Left ventricle myocardium superior (tissue), 1 donor: ENCODE results near the gene RDH8. TPM values are rescaled to one million over a fixed set of nuclear protein-coding genes. Genes with fewer than 3 reads are reported as not detected.

Experiments
- ATAC-seq: fragments of 200-7000 bp; cut with Tn5 transposase; one replicate; pipeline ENCODE4 v1.9.1; 2020; ENCODE audit warnings: mild to moderate bottlenecking, moderate library complexity
- DNase-seq: peaks from one replicate; pipeline ENCODE4 v3.0.0-alpha.2; 2020
- intact Hi-C: fragments of 100-400 bp; cut with micrococcal nuclease; formaldehyde crosslinking; loops from one replicate; pipeline ENCODE4 v1.11.0; 2022
- long read RNA-seq: library from polyadenylated mRNA; unstranded; transcript quantifications from one replicate; pipeline ENCODE4 v2.0.0, GENCODE V29; 2021
- total RNA-seq: library from RNA; stranded (reverse); fragmentation: NEBNext Ultra II Directional; extraction: Animal tissue kit (Norgen Biotek cat#: 25700); gene quantifications from one replicate; pipeline ENCODE4 v1.2.1, GENCODE V29; 2021
- donor health status: DM: no; HTN: yes; CAD: no; lungs with severe emphysema.

The RDH8 gene
- not detected for total RNA-seq
- long read RNA-seq = 0 reads

GRCh38 chr19:10013316-10013715 is at the start of gene RDH8:
Gene RDH8 (plus strand): TSS chr19:10013483. CDS start chr19:10013498, 15 bp downstream.
- no peak for ATAC-seq
- DNase-seq = no peak
- intact Hi-C loops = no loop called here

- intact Hi-C loops = no loop called here
- DNase-seq (no peak), ATAC-seq (no peak)
Observed at GRCh38 chr19:9966024-9966423, 47.3 kb upstream of the RDH8 start.

- intact Hi-C loops = no loop called here
- ATAC-seq (no peak), DNase-seq (no peak)
Observed at GRCh38 chr19:9966448-9966847, 46.8 kb upstream of the RDH8 start.

- no peak for ATAC-seq
- intact Hi-C loops = no loop called here
- DNase-seq = no peak
Observed at GRCh38 chr19:9967326-9967725, 46.0 kb upstream of the RDH8 start.

- intact Hi-C loops = no loop called here
- ATAC-seq (no peak), DNase-seq (no peak)
Observed at GRCh38 chr19:9968820-9969687, 44.2 kb upstream of the RDH8 start.

GRCh38 chr19:9969688-9969975 is 43.7 kb upstream of the RDH8 start:
- DNase-seq = no peak
- ATAC-seq = no peak
- intact Hi-C loops = no loop called here

GRCh38 chr19:9970481-9970880 is 42.8 kb upstream of the RDH8 start:
- intact Hi-C loops = no loop called here
- no peak for ATAC-seq
- DNase-seq = no peak

- no peak for DNase-seq
- no peak for ATAC-seq
- intact Hi-C loops = no loop called here
Observed at GRCh38 chr19:9971166-9971897, 42.0 kb upstream of the RDH8 start.

- no peak for DNase-seq
- intact Hi-C loops = no loop called here
- ATAC-seq = no peak
Observed at GRCh38 chr19:9972103-9972502, 41.2 kb upstream of the RDH8 start.

- intact Hi-C loops = no loop called here
- DNase-seq = no peak
- no peak for ATAC-seq
Observed at GRCh38 chr19:9981406-9982260, 31.6 kb upstream of the RDH8 start.

- DNase-seq (peak; percentile 61), ATAC-seq (peak; percentile 90)
- intact Hi-C loops = no loop called here
Observed at GRCh38 chr19:9986787-9987281, 26.4 kb upstream of the RDH8 start.

- ATAC-seq = no peak
- intact Hi-C loops = no loop called here
- no peak for DNase-seq
Observed at GRCh38 chr19:9989504-9989903, 23.8 kb upstream of the RDH8 start.

- intact Hi-C loops = no loop called here
- ATAC-seq (no peak), DNase-seq (no peak)
Observed at GRCh38 chr19:9991425-9992191, 21.7 kb upstream of the RDH8 start.

GRCh38 chr19:9995084-9995483 is 18.2 kb upstream of the RDH8 start:
- ATAC-seq (no peak), DNase-seq (no peak)
- intact Hi-C loops = no loop called here

GRCh38 chr19:9995999-9996398 is 17.3 kb upstream of the RDH8 start:
- intact Hi-C loops = no loop called here

GRCh38 chr19:9996541-9996940 is 16.7 kb upstream of the RDH8 start:
- ATAC-seq (no peak), DNase-seq (no peak)
- intact Hi-C loops = no loop called here

More at GRCh38 chr19:9995999-9996398, 17.3 kb upstream of the RDH8 start:
- ATAC-seq (no peak), DNase-seq (no peak)

- peak; percentile 29 for ATAC-seq
- DNase-seq = peak; percentile 75
- intact Hi-C loops = no loop called here
Observed at GRCh38 chr19:10000171-10000826, 13.0 kb upstream of the RDH8 start.

- ATAC-seq (peak; percentile 59), DNase-seq (peak; percentile 72)
- intact Hi-C loops = no loop called here
Observed at GRCh38 chr19:10001899-10002298, 11.4 kb upstream of the RDH8 start.
